Osteoblast (primary cell): ENCODE results near the gene SLC25A20. TPM values are rescaled to one million over a fixed set of nuclear protein-coding genes. Genes with fewer than 3 reads are reported as not detected.
"Not testable (repeated sequence)": the region's sequence is repeated elsewhere in the genome, so short reads cannot be mapped to it uniquely, and the experiment has no call there.

ENCODE experiments used
- DNase-seq: peaks from one replicate; pipeline ENCODE4 v3.0.0; 2011; ENCODE audit warnings: low spot score, mixed read lengths; ENCODE audit not compliant: insufficient read length; ENCODE audit errors: missing footprints
- H2AFZ ChIP-seq: 2 replicates; pipeline ENCODE4 v1.6.0; 2011; ENCODE audit warnings: mild to moderate bottlenecking, low read length
- H3K27ac ChIP-seq: 2 replicates; pipeline ENCODE4 v1.5.1; 2011; ENCODE audit warnings: mild to moderate bottlenecking, low read depth, low read length, moderate library complexity
- H3K27me3 ChIP-seq: 2 replicates; pipeline ENCODE4 v1.6.0; 2012; ENCODE audit warnings: mild to moderate bottlenecking, control low read depth, inconsistent platforms, low read length, moderate library complexity; ENCODE audit not compliant: insufficient read depth
- H3K36me3 ChIP-seq: 2 replicates; pipeline ENCODE4 v1.5.1; 2011; ENCODE audit warnings: mild to moderate bottlenecking, low read length, control low read depth, moderate library complexity; ENCODE audit not compliant: insufficient read depth
- H3K4me1 ChIP-seq: 2 replicates; pipeline ENCODE4 v1.5.1; 2011; ENCODE audit warnings: mild to moderate bottlenecking, low read length, control low read depth, moderate library complexity; ENCODE audit not compliant: insufficient read depth
- H3K4me2 ChIP-seq: 2 replicates; pipeline ENCODE4 v1.6.0; 2011; ENCODE audit warnings: mild to moderate bottlenecking, low read length; ENCODE audit not compliant: insufficient read depth
- H3K4me3 ChIP-seq: fragments of 200-600 bp; sonication (generic); 3 replicates; pipeline ENCODE4 v1.5.1; 2012; ENCODE audit warnings: mild to moderate bottlenecking, low read length, inconsistent platforms; ENCODE audit not compliant: insufficient read depth
- H3K79me2 ChIP-seq: 2 replicates; pipeline ENCODE4 v1.6.0; 2012; ENCODE audit warnings: mild to moderate bottlenecking, low read length, control low read depth, inconsistent platforms; ENCODE audit not compliant: insufficient read depth
- H3K9me3 ChIP-seq: 2 replicates; pipeline ENCODE4 v1.5.1; 2011; ENCODE audit warnings: low read depth, low read length, control low read depth
- H4K20me1 ChIP-seq: 2 replicates; pipeline ENCODE4 v1.6.0; 2012; ENCODE audit warnings: mild to moderate bottlenecking, low read length, control low read depth; ENCODE audit not compliant: insufficient read depth
- total RNA-seq: library from RNA; depleted of rRNA; stranded (reverse); fragments of >200 nt; gene quantifications from 2 replicates; pipeline ENCODE4 v1.2.3, GENCODE V29; 2012
- TF ChIP-seq, protein P1 (sequence below): IDR thresholded peaks from 2 replicates; pipeline ENCODE4 v1.5.1; 2011; ENCODE audit warnings: mild to moderate bottlenecking, low read depth, low read length, moderate library complexity; ENCODE audit errors: extremely low read depth

The SLC25A20 gene
- total RNA-seq, 1 donor = 11.9 TPM

DNA sequence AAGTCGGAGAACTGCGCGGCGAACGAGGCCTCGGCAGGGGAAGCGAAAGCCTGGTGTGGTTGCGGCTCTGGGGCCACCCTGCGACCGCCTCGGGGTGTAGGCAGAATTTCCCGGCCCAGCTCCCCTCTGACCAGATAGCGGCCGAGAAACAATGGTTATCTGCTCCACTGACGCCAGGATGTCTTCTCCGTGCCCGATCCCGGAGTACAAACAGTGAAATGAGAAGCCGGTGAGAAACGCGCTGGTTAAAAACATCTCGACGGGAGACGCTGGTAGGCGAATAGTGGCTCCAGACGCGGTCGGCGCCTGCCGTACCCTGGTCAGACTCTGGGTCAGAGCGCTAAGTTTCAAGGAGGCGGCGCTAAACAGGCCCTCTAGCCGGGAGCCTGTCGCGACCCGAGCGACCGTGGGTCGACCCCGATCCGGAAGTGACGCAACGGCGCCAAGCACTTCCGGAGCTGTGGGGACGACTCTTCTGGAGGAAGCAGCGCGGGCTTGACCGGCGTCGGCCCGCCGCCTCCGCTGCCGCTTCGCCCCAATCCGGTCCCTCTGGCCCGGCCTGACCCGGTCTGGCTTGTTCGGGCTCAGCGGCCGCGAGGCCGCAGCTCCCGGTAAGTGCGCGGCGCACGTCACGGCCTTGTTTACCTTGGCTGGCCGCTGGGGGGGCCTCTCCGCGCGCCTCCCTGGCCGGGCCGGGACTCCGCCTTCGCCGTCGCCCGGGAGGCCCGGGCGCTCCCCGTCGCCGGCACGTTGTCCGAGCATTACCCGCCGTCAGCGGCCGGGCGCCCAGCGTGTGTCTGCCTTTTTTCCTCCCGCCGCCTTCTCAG, 19.9 kb upstream of the SLC25A20 start, which contains the start of gene ARIH2:
Gene ARIH2, plus strand, starts transcription at position 455 of the 827 bp plus-strand sequence. CDS start 8,717 bp downstream, outside the sequence.
- DNase-seq = peak; percentile 97
- Histone ChIP-seq H3K27me3 (no peaks in the 10 kb centered on the region), H3K9me3 (no peaks in the 10 kb centered on the region), H3K4me2 (peak within 1 kb of the TSS; percentile 91), H3K27ac (peak within 1 kb of the TSS; percentile 95), H3K4me1 (peaks cover 16% of the 10 kb centered on the region), H2AFZ (peak within 1 kb of the TSS; percentile 99), H3K4me3 (peak within 1 kb of the TSS; percentile 89), H3K36me3 (peaks cover 5% of the 10 kb centered on the region), H4K20me1 (peaks cover 17% of the 10 kb centered on the region), H3K79me2 (peaks cover 41% of the 10 kb centered on the region)
- TF ChIP-seq, protein P1, sequence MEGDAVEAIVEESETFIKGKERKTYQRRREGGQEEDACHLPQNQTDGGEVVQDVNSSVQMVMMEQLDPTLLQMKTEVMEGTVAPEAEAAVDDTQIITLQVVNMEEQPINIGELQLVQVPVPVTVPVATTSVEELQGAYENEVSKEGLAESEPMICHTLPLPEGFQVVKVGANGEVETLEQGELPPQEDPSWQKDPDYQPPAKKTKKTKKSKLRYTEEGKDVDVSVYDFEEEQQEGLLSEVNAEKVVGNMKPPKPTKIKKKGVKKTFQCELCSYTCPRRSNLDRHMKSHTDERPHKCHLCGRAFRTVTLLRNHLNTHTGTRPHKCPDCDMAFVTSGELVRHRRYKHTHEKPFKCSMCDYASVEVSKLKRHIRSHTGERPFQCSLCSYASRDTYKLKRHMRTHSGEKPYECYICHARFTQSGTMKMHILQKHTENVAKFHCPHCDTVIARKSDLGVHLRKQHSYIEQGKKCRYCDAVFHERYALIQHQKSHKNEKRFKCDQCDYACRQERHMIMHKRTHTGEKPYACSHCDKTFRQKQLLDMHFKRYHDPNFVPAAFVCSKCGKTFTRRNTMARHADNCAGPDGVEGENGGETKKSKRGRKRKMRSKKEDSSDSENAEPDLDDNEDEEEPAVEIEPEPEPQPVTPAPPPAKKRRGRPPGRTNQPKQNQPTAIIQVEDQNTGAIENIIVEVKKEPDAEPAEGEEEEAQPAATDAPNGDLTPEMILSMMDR = no peak

DNA sequence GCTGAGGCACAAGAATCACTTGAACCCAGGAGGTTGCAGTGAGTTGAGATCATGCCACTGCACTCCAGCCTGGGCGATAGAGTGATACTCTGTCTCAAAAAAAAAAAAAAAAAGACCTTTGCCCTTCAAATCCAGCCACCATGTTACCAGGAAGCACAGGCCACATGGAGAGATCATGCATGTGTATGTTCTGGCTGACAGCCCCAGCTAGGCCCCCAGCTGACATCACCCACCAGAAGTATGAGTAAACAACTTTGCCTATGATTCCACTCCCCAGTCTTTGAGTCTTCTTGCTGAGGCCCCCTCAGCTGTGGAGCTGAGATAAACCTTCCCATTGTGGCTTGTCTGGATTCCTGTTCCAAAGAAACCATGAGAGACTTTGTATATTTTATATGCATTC, 16.6 kb upstream of the SLC25A20 start:
- Histone ChIP-seq H3K4me2 (no peak overlapping the region), H3K27ac (no peak overlapping the region), H3K9me3 (no peaks in the 10 kb centered on the region), H3K4me3 (no peak overlapping the region), H2AFZ (no peak overlapping the region), H3K27me3 (no peaks in the 10 kb centered on the region), H3K79me2 (peaks cover 20% of the 10 kb centered on the region), H4K20me1 (peaks cover 10% of the 10 kb centered on the region), H3K36me3 (no peaks in the 10 kb centered on the region), H3K4me1 (peaks cover 11% of the 10 kb centered on the region)
- TF ChIP-seq, protein P1 = no peak
- peak; percentile 37 for DNase-seq

DNA sequence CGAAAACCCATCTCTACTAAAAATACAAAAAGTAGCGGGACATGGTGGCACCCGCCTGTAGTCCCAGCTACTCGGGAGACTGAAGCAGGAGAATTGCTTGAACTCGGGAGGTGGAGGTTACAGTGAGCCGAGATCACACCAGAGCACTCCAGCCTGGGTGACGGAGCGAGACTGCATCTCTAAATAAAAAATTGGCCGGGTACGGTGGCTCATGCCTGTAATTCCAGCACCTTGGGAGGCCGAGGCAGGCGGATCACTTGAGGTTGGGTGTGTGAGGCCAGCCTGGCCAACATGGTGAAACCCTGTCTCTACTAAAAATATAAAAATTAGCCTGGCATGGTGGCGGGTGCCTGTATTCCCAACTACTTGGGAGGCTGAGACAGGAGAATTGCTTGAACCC, 8.3 kb upstream of the SLC25A20 start:
- H3K27me3 ChIP-seq, H3K9me3 ChIP-seq, H3K4me3 ChIP-seq, H3K79me2 ChIP-seq, H4K20me1 ChIP-seq, H2AFZ ChIP-seq, H3K4me2 ChIP-seq, H3K27ac ChIP-seq, DNase-seq, H3K4me1 ChIP-seq, H3K36me3 ChIP-seq: not testable (repeated sequence)

DNA sequence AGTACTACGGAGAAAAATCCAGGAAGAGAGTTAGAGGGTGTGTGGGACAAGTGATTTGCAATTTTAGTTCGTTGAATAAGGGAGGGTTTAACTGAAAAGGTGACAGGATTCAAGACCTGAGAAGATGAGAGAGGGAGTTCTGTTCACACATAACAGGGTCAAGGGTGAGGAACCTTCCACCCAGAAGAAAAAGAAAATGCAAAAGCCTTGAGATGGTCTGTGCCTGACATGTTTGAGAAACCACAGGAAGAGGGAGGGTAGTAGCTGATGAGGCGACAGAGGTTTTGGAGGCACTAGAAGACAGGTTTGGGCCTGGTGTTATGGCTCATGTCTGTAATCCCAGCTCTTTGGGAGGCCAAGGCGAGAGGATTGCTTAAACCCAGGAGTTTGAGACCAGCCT, 591 bp upstream of the SLC25A20 start:
- H3K79me2 ChIP-seq = no peaks in the 10 kb centered on the region
- no peaks in the 10 kb centered on the region for H3K27me3 ChIP-seq
- H3K4me1 ChIP-seq = peaks cover 17% of the 10 kb centered on the region
- peak overlapping the region; percentile 66 for H2AFZ ChIP-seq
- TF ChIP-seq, protein P1 = no peak
- H3K4me2 ChIP-seq = peak overlapping the region; percentile 92
- no peaks in the 10 kb centered on the region for H3K9me3 ChIP-seq
- no peaks in the 10 kb centered on the region for H3K36me3 ChIP-seq
- H3K27ac ChIP-seq = peak overlapping the region; percentile 56
- no peak for DNase-seq
- H4K20me1 ChIP-seq = no peaks in the 10 kb centered on the region
- peak overlapping the region; percentile 97 for H3K4me3 ChIP-seq
